Measurements from ENCODE around the gene CMC1.

Gene CMC1

GRCh38 chr3:28210968-28211713, 30.3 kb upstream of the CMC1 start:
- TF ChIP-seq YY1 (IDR thresholded peaks at IDR 0.05; ENCODE audit: low read depth) (no peak), RAD21 (IDR thresholded peaks at IDR 0.05; ENCODE audit: low read depth) (no peak), MAX (IDR thresholded peaks at IDR 0.05) (no peak), REST (IDR thresholded peaks at IDR 0.05; ENCODE audit: low read depth) (no peak), CEBPB (IDR thresholded peaks at IDR 0.05) (no peak), NFIC (IDR thresholded peaks at IDR 0.05) (no peak), TEAD4 (IDR thresholded peaks at IDR 0.05) (no peak), FOXM1 (IDR thresholded peaks at IDR 0.05; ENCODE audit: borderline replicate concordance, low read depth) (no peak), CREB1 (IDR thresholded peaks at IDR 0.05; ENCODE audit: low read depth) (no peak), TCF12 (IDR thresholded peaks at IDR 0.05; ENCODE audit: low read depth) (no peak), EP300 (IDR thresholded peaks at IDR 0.05; ENCODE audit: borderline replicate concordance) (no peak), ZBTB7A (IDR thresholded peaks at IDR 0.05; ENCODE audit: low read depth) (no peak), TAF1 (IDR thresholded peaks at IDR 0.05; ENCODE audit: low read depth) (no peak), USF1 (IDR thresholded peaks at IDR 0.05) (no peak), EGR1 (IDR thresholded peaks at IDR 0.05) (no peak)

- TF ChIP-seq TAF1 (IDR thresholded peaks at IDR 0.05; ENCODE audit: low read depth) (no peak), USF1 (IDR thresholded peaks at IDR 0.05) (no peak), REST (IDR thresholded peaks at IDR 0.05; ENCODE audit: low read depth) (no peak), NFIC (IDR thresholded peaks at IDR 0.05) (no peak), CREB1 (IDR thresholded peaks at IDR 0.05; ENCODE audit: low read depth) (no peak), EGR1 (IDR thresholded peaks at IDR 0.05) (no peak), EP300 (IDR thresholded peaks at IDR 0.05; ENCODE audit: borderline replicate concordance) (no peak), TEAD4 (IDR thresholded peaks at IDR 0.05) (no peak)
Observed at GRCh38 chr3:28212681-28213080, 28.7 kb upstream of the CMC1 start.

DNA sequence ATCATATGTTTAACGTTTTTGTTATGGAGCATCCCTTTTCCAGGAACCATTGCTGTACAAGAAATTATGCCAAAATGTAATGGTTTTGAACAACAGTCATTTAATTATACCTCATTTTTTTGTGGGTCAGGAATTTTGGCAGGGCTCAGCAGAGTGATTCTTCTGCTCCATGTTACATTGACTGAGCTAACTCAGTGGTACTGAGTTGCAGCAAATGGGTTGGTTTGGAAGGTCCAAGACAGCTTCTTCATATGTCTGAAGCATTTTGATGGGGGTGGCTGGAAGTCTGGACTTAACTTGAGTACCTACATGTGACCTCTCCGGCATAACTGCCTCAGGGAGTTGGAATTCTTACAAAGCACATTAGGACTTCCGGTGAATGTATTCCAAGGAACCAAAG, 26.0 kb upstream of the CMC1 start:
- TF ChIP-seq TEAD4 (IDR thresholded peaks at IDR 0.05) (no peak), REST (IDR thresholded peaks at IDR 0.05; ENCODE audit: low read depth) (no peak), CEBPB (IDR thresholded peaks at IDR 0.05) (no peak), TCF12 (IDR thresholded peaks at IDR 0.05; ENCODE audit: low read depth) (no peak), RAD21 (IDR thresholded peaks at IDR 0.05; ENCODE audit: low read depth) (no peak), TAF1 (IDR thresholded peaks at IDR 0.05; ENCODE audit: low read depth) (no peak), USF1 (IDR thresholded peaks at IDR 0.05) (no peak)

DNA sequence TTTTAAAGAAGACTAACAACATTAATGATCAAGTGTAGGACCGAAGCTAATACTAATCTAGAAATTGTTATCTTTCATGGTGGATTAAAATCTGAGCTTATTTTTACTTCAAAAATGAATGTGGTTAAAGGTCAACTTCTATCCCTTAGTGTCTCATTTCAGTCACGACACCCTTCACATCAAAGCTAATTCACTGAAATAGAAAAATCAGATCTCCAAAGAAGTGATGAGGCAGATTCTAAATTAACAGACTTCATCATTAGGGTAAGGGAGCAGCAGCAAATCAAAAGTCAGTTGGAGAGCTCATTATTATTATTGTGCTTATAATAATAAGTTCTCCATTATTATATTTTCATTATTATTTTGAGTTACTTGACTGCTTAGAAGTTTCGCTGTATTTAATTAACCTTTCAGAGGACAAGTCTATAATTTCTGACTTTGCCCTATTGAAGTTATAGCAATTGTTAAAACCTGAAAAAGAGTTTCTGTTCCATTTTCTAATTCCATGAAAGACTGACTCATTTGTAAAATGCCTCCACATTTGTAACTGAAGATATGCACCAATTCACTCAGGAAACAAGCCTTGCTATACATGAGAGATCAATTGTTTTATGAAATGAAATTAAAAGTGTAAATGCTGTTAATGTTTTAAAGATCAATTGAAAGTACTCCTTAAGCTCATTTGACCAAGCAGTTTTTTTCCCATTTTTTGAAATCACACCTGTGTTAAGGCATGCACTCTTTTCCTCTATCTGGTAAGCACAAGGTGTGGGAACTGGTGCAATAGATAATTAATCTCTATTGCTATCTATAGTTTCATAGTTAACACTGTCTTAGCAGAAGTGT, 23.1 kb upstream of the CMC1 start:
- TF ChIP-seq MAX (IDR thresholded peaks at IDR 0.05) = no peak
- TF ChIP-seq ZBTB7A (IDR thresholded peaks at IDR 0.05; ENCODE audit: low read depth) = no peak
- no peak for TF ChIP-seq TAF1 (IDR thresholded peaks at IDR 0.05; ENCODE audit: low read depth)
- TF ChIP-seq REST (IDR thresholded peaks at IDR 0.05; ENCODE audit: low read depth) = no peak
- TF ChIP-seq TCF12 (IDR thresholded peaks at IDR 0.05; ENCODE audit: low read depth) = no peak
- no peak for TF ChIP-seq FOXM1 (IDR thresholded peaks at IDR 0.05; ENCODE audit: borderline replicate concordance, low read depth)
- no peak for TF ChIP-seq RAD21 (IDR thresholded peaks at IDR 0.05; ENCODE audit: low read depth)
- TF ChIP-seq NFIC (IDR thresholded peaks at IDR 0.05) = no peak
- TF ChIP-seq YY1 (IDR thresholded peaks at IDR 0.05; ENCODE audit: low read depth) = no peak
- no peak for TF ChIP-seq CEBPB (IDR thresholded peaks at IDR 0.05)
- TF ChIP-seq TEAD4 (IDR thresholded peaks at IDR 0.05) = no peak
- no peak for TF ChIP-seq EP300 (IDR thresholded peaks at IDR 0.05; ENCODE audit: borderline replicate concordance)
- no peak for TF ChIP-seq CREB1 (IDR thresholded peaks at IDR 0.05; ENCODE audit: low read depth)
- TF ChIP-seq EGR1 (IDR thresholded peaks at IDR 0.05) = no peak
- no peak for TF ChIP-seq USF1 (IDR thresholded peaks at IDR 0.05)

Data from Ishikawa (cell line).